ENCODE measurements around the gene DKKL1. TPM values are rescaled to one million over a fixed set of nuclear protein-coding genes. Genes with fewer than 3 reads are reported as not detected.
"Not testable (repeated sequence)": the region's sequence is repeated elsewhere in the genome, so short reads cannot be mapped to it uniquely, and the experiment has no call there.

The DKKL1 gene
- total RNA-seq: 11.0 and 12.7 TPM in 2 replicates
- polyA plus RNA-seq: 14.0 and 17.6 TPM in 2 replicates

- Histone ChIP-seq H3K4me1 (ENCODE audit: low read depth) (no peaks in the 10 kb centered on the region), H3K27ac (peak within 1 kb of the TSS; percentile 96)
Measured at GRCh38 chr19:49363268-49364082, at the start of gene DKKL1. DKKL1 (plus strand) TSS chr19:49363877; CDS start chr19:49363999, 122 bp downstream.

DNA sequence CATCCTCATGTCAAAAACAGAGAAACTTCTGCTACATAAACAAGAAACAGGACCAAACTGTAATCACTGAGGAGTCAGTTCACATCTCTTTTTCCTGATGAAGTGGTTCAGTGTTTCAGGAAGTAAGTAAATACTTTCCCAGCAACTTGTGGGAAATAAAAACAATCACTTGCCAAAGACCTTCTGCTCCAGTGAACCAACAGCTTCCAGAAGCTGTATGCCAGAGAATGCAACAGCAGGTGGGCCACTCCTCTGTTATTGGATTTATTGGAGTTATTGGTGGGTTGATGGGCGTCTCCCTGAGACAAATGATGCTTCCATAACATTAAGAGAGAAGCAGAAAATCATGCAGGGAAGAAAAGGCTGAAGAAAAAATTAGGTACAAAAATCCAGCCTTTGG, 48.6 kb upstream of the DKKL1 start:
- Histone ChIP-seq H3K36me3 (peaks cover 1% of the 10 kb centered on the region), H3K4me3 (no peak overlapping the region), H3K9me3 (ENCODE audit: low read depth) (no peaks in the 10 kb centered on the region), H3K27ac (no peak overlapping the region), H3K4me1 (ENCODE audit: low read depth) (no peaks in the 10 kb centered on the region), H3K27me3 (no peaks in the 10 kb centered on the region)
- no peak for DNase-seq (ENCODE audit: low read depth in 1 of 2, low spot score in 1 of 2)
- TF ChIP-seq, protein P1, sequence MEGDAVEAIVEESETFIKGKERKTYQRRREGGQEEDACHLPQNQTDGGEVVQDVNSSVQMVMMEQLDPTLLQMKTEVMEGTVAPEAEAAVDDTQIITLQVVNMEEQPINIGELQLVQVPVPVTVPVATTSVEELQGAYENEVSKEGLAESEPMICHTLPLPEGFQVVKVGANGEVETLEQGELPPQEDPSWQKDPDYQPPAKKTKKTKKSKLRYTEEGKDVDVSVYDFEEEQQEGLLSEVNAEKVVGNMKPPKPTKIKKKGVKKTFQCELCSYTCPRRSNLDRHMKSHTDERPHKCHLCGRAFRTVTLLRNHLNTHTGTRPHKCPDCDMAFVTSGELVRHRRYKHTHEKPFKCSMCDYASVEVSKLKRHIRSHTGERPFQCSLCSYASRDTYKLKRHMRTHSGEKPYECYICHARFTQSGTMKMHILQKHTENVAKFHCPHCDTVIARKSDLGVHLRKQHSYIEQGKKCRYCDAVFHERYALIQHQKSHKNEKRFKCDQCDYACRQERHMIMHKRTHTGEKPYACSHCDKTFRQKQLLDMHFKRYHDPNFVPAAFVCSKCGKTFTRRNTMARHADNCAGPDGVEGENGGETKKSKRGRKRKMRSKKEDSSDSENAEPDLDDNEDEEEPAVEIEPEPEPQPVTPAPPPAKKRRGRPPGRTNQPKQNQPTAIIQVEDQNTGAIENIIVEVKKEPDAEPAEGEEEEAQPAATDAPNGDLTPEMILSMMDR (IDR thresholded peaks at IDR 0.05; ENCODE audit: low read depth, low read length): no peak

More at GRCh38 chr19:49363268-49364082, at the start of gene DKKL1:
- Histone ChIP-seq H3K9me3 (ENCODE audit: low read depth) (no peaks in the 10 kb centered on the region), H3K27me3 (no peaks in the 10 kb centered on the region), H3K36me3 (peaks cover 11% of the 10 kb centered on the region), H3K4me3 (peak within 1 kb of the TSS; percentile 73)
- TF ChIP-seq, protein P1 (IDR thresholded peaks at IDR 0.05; ENCODE audit: low read depth, low read length): peak; percentile 6
- peak; percentile 100 for DNase-seq (ENCODE audit: low read depth in 1 of 2, low spot score in 1 of 2)

DNA sequence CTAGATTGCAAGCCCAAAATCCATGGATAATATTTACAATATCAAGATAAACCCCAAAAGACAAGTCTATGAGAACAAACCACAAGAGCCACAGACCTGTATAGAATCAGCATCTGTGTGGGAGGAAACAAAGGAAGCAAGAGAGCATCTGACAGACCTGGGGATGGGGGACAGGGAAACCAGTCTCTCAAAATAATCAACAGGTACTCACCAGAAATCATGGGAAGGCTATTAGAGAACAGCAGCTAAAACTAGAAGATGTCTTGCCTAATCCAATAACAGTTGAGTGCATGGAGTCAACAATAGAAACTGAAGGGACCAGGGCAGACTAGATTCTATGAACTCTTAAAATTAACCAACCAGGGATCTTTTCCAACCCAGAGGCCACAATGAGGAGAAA, 47.4 kb upstream of the DKKL1 start:
- H3K4me3 ChIP-seq: no peak overlapping the region
- H3K27me3 ChIP-seq: no peaks in the 10 kb centered on the region
- H3K9me3 ChIP-seq (ENCODE audit: low read depth): no peaks in the 10 kb centered on the region
- TF ChIP-seq, protein P1 (IDR thresholded peaks at IDR 0.05; ENCODE audit: low read depth, low read length): no peak
- no peaks in the 10 kb centered on the region for H3K4me1 ChIP-seq (ENCODE audit: low read depth)
- H3K36me3 ChIP-seq: no peaks in the 10 kb centered on the region
- H3K27ac ChIP-seq: no peak overlapping the region
- DNase-seq (ENCODE audit: low read depth in 1 of 2, low spot score in 1 of 2): no peak

DNA sequence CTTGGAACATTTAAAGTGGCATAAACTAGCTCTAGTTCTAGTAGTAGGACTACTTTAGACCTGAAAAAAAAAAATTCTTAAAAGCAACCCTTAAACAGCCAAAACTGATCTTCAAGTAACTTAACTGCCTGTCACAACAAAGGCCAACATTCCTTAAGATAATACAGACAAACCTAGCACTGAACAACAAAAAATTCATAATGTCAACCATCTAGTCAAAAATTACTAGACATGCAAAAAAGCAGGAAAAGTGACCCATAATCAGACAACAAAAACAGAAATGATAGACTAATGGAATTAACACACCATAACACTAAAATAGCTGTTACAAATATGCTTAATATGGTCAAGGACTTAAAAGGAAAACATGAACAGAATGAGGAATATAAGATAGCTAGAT, 45.4 kb upstream of the DKKL1 start:
- Histone ChIP-seq H3K36me3 (no peaks in the 10 kb centered on the region), H3K27ac (no peak overlapping the region), H3K9me3 (ENCODE audit: low read depth) (no peaks in the 10 kb centered on the region), H3K4me3 (no peak overlapping the region), H3K4me1 (ENCODE audit: low read depth) (no peaks in the 10 kb centered on the region), H3K27me3 (no peaks in the 10 kb centered on the region)
- TF ChIP-seq, protein P1 (IDR thresholded peaks at IDR 0.05; ENCODE audit: low read depth, low read length): no peak
- DNase-seq (ENCODE audit: low read depth in 1 of 2, low spot score in 1 of 2): no peak

DNA sequence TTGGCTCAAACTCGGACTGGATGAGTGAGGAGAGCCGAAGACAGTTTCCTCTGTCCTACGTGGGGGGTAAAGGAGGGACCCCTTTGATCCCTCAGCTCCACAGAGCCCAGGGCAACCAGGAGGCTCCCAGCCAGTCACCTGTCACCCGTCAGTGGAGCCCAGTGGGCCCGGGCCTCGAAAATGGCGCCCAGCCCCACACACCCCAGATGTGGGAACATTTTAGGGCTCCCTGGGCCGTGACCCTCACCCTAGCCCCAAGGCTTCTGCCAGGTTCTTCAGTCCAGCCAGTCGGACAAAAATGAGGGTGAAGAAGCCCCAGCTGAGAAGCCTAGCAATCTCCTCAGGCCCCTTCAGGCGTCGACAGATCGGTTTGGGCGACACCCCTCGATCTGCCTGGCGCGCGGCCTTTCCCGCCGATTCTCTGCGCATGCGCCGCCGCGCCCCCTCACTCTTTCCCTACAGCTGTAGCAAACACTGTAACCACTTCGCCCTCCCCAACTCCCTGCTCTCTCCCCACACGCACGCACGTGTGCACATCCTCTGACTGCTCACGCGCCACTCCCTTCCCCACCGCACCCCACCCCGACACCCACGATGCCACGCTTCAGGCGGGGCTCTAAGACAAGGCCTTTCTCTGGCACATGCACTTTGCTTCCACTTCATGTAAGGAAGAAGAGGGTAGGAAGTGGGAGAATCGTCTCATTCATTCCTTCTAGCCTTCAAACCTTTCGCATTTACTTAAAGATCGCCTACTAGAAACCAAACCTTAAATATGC, 38.7 kb upstream of the DKKL1 start, which contains the start of gene SLC6A16:
TSS of gene SLC6A16 (minus strand) at position 391 of the 776 bp plus-strand sequence. CDS start 13,844 bp downstream, outside the sequence.
- no peak for DNase-seq (ENCODE audit: low read depth in 1 of 2, low spot score in 1 of 2)
- no peak within 1 kb of the TSS for H3K27ac ChIP-seq
- no peak within 1 kb of the TSS for H3K4me3 ChIP-seq
- no peaks in the 10 kb centered on the region for H3K4me1 ChIP-seq (ENCODE audit: low read depth)
- no peaks in the 10 kb centered on the region for H3K36me3 ChIP-seq
- no peaks in the 10 kb centered on the region for H3K27me3 ChIP-seq
- TF ChIP-seq, protein P1 (IDR thresholded peaks at IDR 0.05; ENCODE audit: low read depth, low read length): no peak
- H3K9me3 ChIP-seq (ENCODE audit: low read depth): no peaks in the 10 kb centered on the region

DNA sequence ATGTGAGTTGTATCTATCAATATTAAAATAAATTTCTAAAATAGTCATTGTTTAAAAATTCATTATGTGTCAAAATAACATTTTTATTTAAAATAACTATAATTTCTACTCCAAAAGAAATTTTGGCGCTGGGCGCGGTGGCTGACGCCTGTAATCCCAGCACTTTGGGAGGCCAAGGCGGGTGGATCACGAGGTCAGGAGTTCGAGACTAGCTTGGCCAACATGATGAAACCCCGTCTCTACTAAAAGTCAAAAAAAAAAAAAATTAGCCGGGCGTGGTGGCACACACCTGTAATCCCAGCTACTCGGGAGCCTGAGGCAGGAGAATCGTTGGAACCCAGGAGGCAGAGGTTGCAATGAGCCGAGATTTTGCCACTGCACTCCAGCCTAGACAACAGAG, 37.9 kb upstream of the DKKL1 start:
- not testable (repeated sequence) for H3K4me1 ChIP-seq (ENCODE audit: low read depth); H3K27me3 ChIP-seq; H3K4me3 ChIP-seq; DNase-seq (ENCODE audit: low read depth in 1 of 2, low spot score in 1 of 2); H3K27ac ChIP-seq; H3K9me3 ChIP-seq (ENCODE audit: low read depth); H3K36me3 ChIP-seq

Measured in cardiac muscle cell (in vitro differentiated cells and primary cell).